IMR-90 (cell line): ENCODE measurements around the gene DAPK1. TPM values are rescaled to one million over a fixed set of nuclear protein-coding genes. Genes with fewer than 3 reads are reported as not detected.

Source experiments
- ATAC-seq: fragments of 200-7000 bp; cut with Tn5 transposase; 2 replicates; pipeline ENCODE4 v1.9.1; 2020; ENCODE audit warnings: low read depth, mild to moderate bottlenecking, moderate library complexity
- BruUV-seq: library from RNA; stranded (reverse); fragments of 400-500 nt; replicated peaks from 2 replicates; lab custom pipeline; 2021; lab: Mats Ljungman, UMichigan
- CTCF ChIA-PET: fragments of 300-600 bp; formaldehyde crosslinking; extraction: SDS; loops from one replicate; lab custom pipeline; 2021; ENCODE audit warnings: antibody characterized with exemption; lab: Yijun Ruan, JAX
- POLR2A ChIA-PET: fragments of 300-600 bp; sonication (Branson Sonifier 250); formaldehyde crosslinking; loops from one replicate; lab custom pipeline; 2022; ENCODE audit warnings: antibody characterized with exemption; ENCODE audit not compliant: unreplicated experiment; lab: Charles Lee
- DNase-seq: peaks from one replicate; pipeline ENCODE4 v3.0.0; 2013
- H2AFZ ChIP-seq: replicated peaks from 2 replicates; pipeline ENCODE3; 2013; ENCODE audit warnings: low read length, mild to moderate bottlenecking; ENCODE audit not compliant: poor library complexity
- H2AK5ac ChIP-seq: 2 replicates; pipeline ENCODE4 v1.6.1; 2013; ENCODE audit warnings: low read depth, low read length, inconsistent platforms
- H2AK9ac ChIP-seq: replicated peaks from 2 replicates; pipeline ENCODE3; 2013; ENCODE audit warnings: mild to moderate bottlenecking, low read depth, low read length, moderate library complexity; ENCODE audit not compliant: poor library complexity
- H2BK120ac ChIP-seq: 2 replicates; pipeline ENCODE4 v1.6.1; 2013; ENCODE audit warnings: low read depth, low read length, inconsistent platforms
- H2BK15ac ChIP-seq: 3 replicates; pipeline ENCODE4 v1.6.1; 2013; ENCODE audit warnings: low read depth, low read length, inconsistent platforms
- H2BK20ac ChIP-seq: 2 replicates; pipeline ENCODE4 v1.6.1; 2013; ENCODE audit warnings: low read depth, mild to moderate bottlenecking, inconsistent platforms, low read length, moderate library complexity
- H2BK5ac ChIP-seq: 2 replicates; pipeline ENCODE4 v1.6.1; 2013; ENCODE audit warnings: mild to moderate bottlenecking, low read depth, low read length, inconsistent platforms; ENCODE audit not compliant: poor library complexity, severe bottlenecking
- H3K14ac ChIP-seq: replicated peaks from 2 replicates; pipeline ENCODE4 v1.6.1; 2013; ENCODE audit warnings: low read depth, low read length, inconsistent platforms
- H3K18ac ChIP-seq: 2 replicates; pipeline ENCODE4 v1.6.1; 2013; ENCODE audit warnings: low read depth, low read length, control low read depth
- H3K23ac ChIP-seq: 2 replicates; pipeline ENCODE4 v1.6.1; 2013; ENCODE audit warnings: low read depth, low read length, inconsistent platforms
- H3K27ac ChIP-seq: 2 replicates; pipeline ENCODE4 v1.5.1; 2013; ENCODE audit warnings: mild to moderate bottlenecking, control low read depth, low read length; ENCODE audit not compliant: insufficient read depth
- H3K27me3 ChIP-seq: 2 replicates; pipeline ENCODE4 v1.6.1; 2013; ENCODE audit warnings: low read length; ENCODE audit not compliant: control insufficient read depth, insufficient read depth
- H3K36me3 ChIP-seq: 2 replicates; pipeline ENCODE4 v1.6.1; 2013; ENCODE audit warnings: low read length, mixed read lengths; ENCODE audit not compliant: control insufficient read depth, insufficient read depth
- H3K4ac ChIP-seq: 2 replicates; pipeline ENCODE4 v1.6.1; 2013; ENCODE audit warnings: low read depth, low read length, inconsistent platforms
- H3K4me1 ChIP-seq: 2 replicates; pipeline ENCODE4 v1.6.1; 2013; ENCODE audit warnings: low read length, mixed read lengths; ENCODE audit not compliant: control insufficient read depth, insufficient read depth
- H3K4me2 ChIP-seq: 2 replicates; pipeline ENCODE4 v1.6.1; 2013; ENCODE audit warnings: low read depth, mild to moderate bottlenecking, control low read depth, low read length, moderate library complexity
- H3K4me3 ChIP-seq: 2 replicates; pipeline ENCODE4 v1.5.1; 2013; ENCODE audit warnings: low read depth, mild to moderate bottlenecking, control low read depth, low read length, moderate library complexity; ENCODE audit not compliant: insufficient read depth
- H3K56ac ChIP-seq: 2 replicates; pipeline ENCODE4 v1.6.1; 2013; ENCODE audit warnings: low read length, inconsistent platforms; ENCODE audit not compliant: insufficient read depth; ENCODE audit errors: extremely low read depth
- H3K79me1 ChIP-seq, 2 experiments: 2 replicates each; pipeline ENCODE4 v1.6.1; 2013; ENCODE audit warnings: low read length in 2 of 2, inconsistent platforms in 1 of 2, low read depth in 1 of 2
- H3K9ac ChIP-seq: 2 replicates; pipeline ENCODE4 v1.6.1; 2013; ENCODE audit warnings: low read depth, low read length, control low read depth
- H3K9me1 ChIP-seq: 2 replicates; pipeline ENCODE4 v1.6.1; 2013; ENCODE audit warnings: low read length, inconsistent platforms; ENCODE audit not compliant: insufficient read depth
- H3K9me3 ChIP-seq: 2 replicates; pipeline ENCODE4 v1.6.1; 2013; ENCODE audit warnings: low read length; ENCODE audit not compliant: control insufficient read depth, insufficient read depth
- H4K20me1 ChIP-seq: 2 replicates; pipeline ENCODE4 v1.6.1; 2013; ENCODE audit warnings: low read length, inconsistent platforms; ENCODE audit not compliant: insufficient read depth
- H4K5ac ChIP-seq: 2 replicates; pipeline ENCODE4 v1.6.1; 2013; ENCODE audit warnings: mild to moderate bottlenecking, low read depth, low read length, control low read depth
- H4K8ac ChIP-seq, 2 experiments: 2 replicates each; pipeline ENCODE4 v1.6.1; 2013; ENCODE audit warnings: low read depth in 2 of 2, low read length in 2 of 2, control low read depth in 1 of 2, inconsistent platforms in 1 of 2
- H4K91ac ChIP-seq: 2 replicates; pipeline ENCODE4 v1.6.1; 2013; ENCODE audit warnings: low read depth, low read length, inconsistent platforms; ENCODE audit not compliant: insufficient read depth
- BHLHE40 ChIP-seq: fragments of 150-350 bp; IDR thresholded peaks from 2 replicates; pipeline ENCODE4 v1.6.1; 2016; ENCODE audit warnings: mild to moderate bottlenecking, low read depth, low read length
- CEBPB ChIP-seq: IDR thresholded peaks from 2 replicates; pipeline ENCODE4 v1.6.1; 2012; ENCODE audit warnings: low read depth, low read length, improper control_type of control experiment
- CHD1 ChIP-seq: IDR thresholded peaks from 2 replicates; pipeline ENCODE4 v1.6.1; 2012; ENCODE audit warnings: low read depth, low read length, improper control_type of control experiment
- CTCF ChIP-seq: conservative IDR thresholded peaks from 2 replicates; pipeline ENCODE4 v1.5.1; 2012; ENCODE audit warnings: mild to moderate bottlenecking, low read depth, low read length, improper control_type of control experiment
- ELK1 ChIP-seq: fragments of 150-350 bp; IDR thresholded peaks from 2 replicates; pipeline ENCODE4 v1.6.1; 2016; ENCODE audit warnings: low read depth, mild to moderate bottlenecking, low read length, moderate library complexity, borderline replicate concordance
- FOS ChIP-seq: fragments of 150-350 bp; IDR thresholded peaks from 2 replicates; pipeline ENCODE4 v1.6.1; 2016; ENCODE audit warnings: low read depth, low read length
- MAFK ChIP-seq: IDR thresholded peaks from 2 replicates; pipeline ENCODE4 v1.6.1; 2012; ENCODE audit warnings: low read depth, low read length, improper control_type of control experiment
- MAZ ChIP-seq: IDR thresholded peaks from 2 replicates; pipeline ENCODE4 v1.6.1; 2012; ENCODE audit warnings: low read depth, mild to moderate bottlenecking, low read length, improper control_type of control experiment, moderate library complexity, borderline replicate concordance
- MXI1 ChIP-seq: IDR thresholded peaks from 2 replicates; pipeline ENCODE4 v1.6.1; 2012; ENCODE audit warnings: low read depth, mild to moderate bottlenecking, low read length, moderate library complexity, borderline replicate concordance
- NFE2L2 ChIP-seq: fragments of 150-350 bp; IDR thresholded peaks from 2 replicates; pipeline ENCODE4 v1.6.1; 2016; ENCODE audit warnings: low read depth, mild to moderate bottlenecking, low read length
- POLR2A ChIP-seq: IDR thresholded peaks from 2 replicates; pipeline ENCODE4 v1.6.1; 2012; ENCODE audit warnings: mild to moderate bottlenecking, low read depth, low read length
- RAD21 ChIP-seq: IDR thresholded peaks from 2 replicates; pipeline ENCODE4 v1.6.1; 2012; ENCODE audit warnings: low read length, improper control_type of control experiment
- RCOR1 ChIP-seq: IDR thresholded peaks from 2 replicates; pipeline ENCODE4 v1.6.1; 2012; ENCODE audit warnings: mild to moderate bottlenecking, low read length, improper control_type of control experiment; ENCODE audit not compliant: insufficient replicate concordance
- RFX5 ChIP-seq: IDR thresholded peaks from 2 replicates; pipeline ENCODE4 v1.8.0; 2012; ENCODE audit warnings: low read depth, mild to moderate bottlenecking, low read length, moderate library complexity
- SMC3 ChIP-seq: fragments of 150-350 bp; IDR thresholded peaks from 2 replicates; pipeline ENCODE4 v1.6.1; 2016; ENCODE audit warnings: low read depth, mild to moderate bottlenecking, antibody characterized with exemption, low read length, moderate library complexity
- USF2 ChIP-seq: fragments of 150-350 bp; IDR thresholded peaks from 2 replicates; pipeline ENCODE4 v1.6.1; 2017; ENCODE audit warnings: mild to moderate bottlenecking, antibody characterized with exemption, low read length, low read depth
- WGBS, 2 experiments: methylation state at CpG; one replicate each; pipeline versions ENCODE4 v1.1.5 to v1.1.7; 2013; ENCODE audit warnings: missing lambda C conversion rate in 2 of 2; ENCODE audit not compliant: insufficient read length in 1 of 2; ENCODE audit errors: extremely low coverage in 2 of 2; 5-methylcytosine and 5-hydroxymethylcytosine counted together
- dilution Hi-C: fragments of 300-500 bp; cut with HindIII; formaldehyde crosslinking; loops from one replicate; pipeline ENCODE4 v1.14.3; 2018; ENCODE audit warnings: low sequenced_read_pairs; ENCODE audit not compliant: unreplicated experiment
- in situ Hi-C: fragments of 300-500 bp; cut with MboI; formaldehyde crosslinking; loops from 3 replicates; pipeline ENCODE4 v1.14.3; 2019; ENCODE audit warnings: low sequenced_read_pairs, inconsistent platforms, mixed read lengths
- intact Hi-C: fragments of 100-400 bp; cut with micrococcal nuclease; formaldehyde crosslinking; loops from 2 replicates; pipeline ENCODE4 v1.10.0; 2022
- polyA plus RNA-seq, 3 experiments: library from polyadenylated mRNA; depleted of rRNA; stranded (reverse); fragments of >200 nt; gene quantifications; 2 replicates each; pipeline ENCODE4 v1.2.3, GENCODE V29; 2012; ENCODE audit warnings: low replicate concordance in 1 of 3
- total RNA-seq: library from RNA; depleted of rRNA; stranded (reverse); fragments of >200 nt; gene quantifications from 2 replicates; pipeline ENCODE4 v1.2.3, GENCODE V29; 2012

DAPK1 gene
- total and polyA plus RNA-seq, 2 of the 4 experiments (the other 2 are of a cell fraction), result under 0.01 to 0.03 TPM

GRCh38 chr9:87686520-87687090 is 188.9 kb downstream of the DAPK1 start:
- Histone ChIP-seq H2BK20ac (no peak overlapping the region), H3K23ac (no peak overlapping the region), H3K4me3 (no peak overlapping the region), H2AK9ac (no peak overlapping the region), H3K18ac (no peak overlapping the region), H3K9me1 (no peaks in the 10 kb centered on the region), H4K5ac (no peak overlapping the region), H2BK120ac (no peak overlapping the region), H3K56ac (no peak overlapping the region), H2BK5ac (no peak overlapping the region), H3K27ac (no peak overlapping the region), H2AFZ (peak overlapping the region; percentile 28), H3K4me2 (no peak overlapping the region), H2BK15ac (no peak overlapping the region), H4K8ac (no peak overlapping the region), H3K4ac (no peak overlapping the region), H4K91ac (no peak overlapping the region), H4K20me1 (no peaks in the 10 kb centered on the region), H3K4me1 (peaks cover 4% of the 10 kb centered on the region), H3K27me3 (peaks cover 2% of the 10 kb centered on the region), H3K9ac (no peak overlapping the region), H2AK5ac (no peak overlapping the region), H3K36me3 (no peaks in the 10 kb centered on the region), H3K9me3 (no peaks in the 10 kb centered on the region), H3K14ac (no peak overlapping the region), H3K79me1 (no peaks in the 10 kb centered on the region)
- POLR2A ChIA-PET, result no interaction called here
- ATAC-seq (no peak), DNase-seq (no peak)
- no TSS peak for BruUV-seq
- in situ Hi-C loops, result loop anchor here (25.0 kb wide), 2 partner anchors 351 to 1326 kb away; no protein-coding TSS in a partner anchor
- TF ChIP-seq RFX5 (no peak), RAD21 (no peak), CHD1 (no peak), POLR2A (no peak), BHLHE40 (no peak), USF2 (no peak), ELK1 (no peak), MXI1 (no peak), FOS (no peak), RCOR1 (no peak), CTCF (no peak), NFE2L2 (no peak), CEBPB (no peak), MAZ (no peak), SMC3 (no peak), MAFK (no peak)
- intact Hi-C loops, result no loop called here
- 99% methylated on average over 11 of the region's 14 CpGs; no CpG with 5 or more reads in 1 of the 2 experiments for WGBS, 2 experiments
- dilution Hi-C loops, result no loop called here
- CTCF ChIA-PET, result interaction anchor here (1.1 to 2.4 kb wide), 3 partner anchors 17 to 128 kb away, joined by 3 to 8 read pairs (median 7); no protein-coding TSS in a partner anchor
